B cell (primary cell): Measurements from ENCODE around the gene PPTC7. TPM values are rescaled to one million over a fixed set of nuclear protein-coding genes. Genes with fewer than 3 reads are reported as not detected.
A peak's percentile ranks its signal among the peaks of the same experiment; 100 is the strongest.

ENCODE experiments used
- ATAC-seq: fragments of 200-7000 bp; cut with Tn5 transposase; one replicate; pipeline ENCODE4 v1.10.0; 2021; ENCODE audit warnings: low read depth, mild to moderate bottlenecking, moderate number of reproducible peaks, moderate library complexity
- CTCF ChIA-PET: fragments of 350-600 bp; sonication (Branson Sonifier 250); formaldehyde crosslinking; loops from one replicate; lab custom pipeline; 2021; ENCODE audit warnings: antibody characterized with exemption, inconsistent platforms; lab: Charles Lee
- POLR2A ChIA-PET: fragments of 350-600 bp; sonication (Branson Sonifier 250); formaldehyde crosslinking; loops from one replicate; lab custom pipeline; 2021; ENCODE audit warnings: antibody characterized with exemption; lab: Charles Lee
- DNase-seq: peaks from one replicate; pipeline ENCODE4 v3.0.0; 2013
- H2AFZ ChIP-seq: 2 replicates; pipeline ENCODE4 v1.6.1; 2012; ENCODE audit warnings: mild to moderate bottlenecking, low read depth, low read length; ENCODE audit not compliant: insufficient read depth, poor library complexity, severe bottlenecking
- H3K27ac ChIP-seq, 2 donors: 1 replicate in 1 of 2; 2 replicates in 1 of 2; pipeline ENCODE4 v1.5.1; 2012 to 2013; ENCODE audit warnings: low read length in 2 of 2, mild to moderate bottlenecking in 2 of 2, moderate library complexity in 1 of 2
- H3K27me3 ChIP-seq, 4 experiments: fragments of 200-600 bp in 1 of 4; sonication (generic) in 1 of 4; replicated peaks in 1 of 4; 1 replicate in 2 of 4; 2 replicates in 2 of 4; pipeline versions ENCODE4 v1.6.1 to v1.7.0; 2013 to 2016; ENCODE audit warnings: low read length in 3 of 4, mild to moderate bottlenecking in 2 of 4, mixed read lengths in 1 of 4, moderate library complexity in 1 of 4; ENCODE audit not compliant: insufficient read depth in 4 of 4, control insufficient read depth in 3 of 4; ENCODE audit errors: control extremely low read depth in 1 of 4
- H3K36me3 ChIP-seq, 2 experiments: replicated peaks in 1 of 2; 1 replicate in 1 of 2; 2 replicates in 1 of 2; pipeline versions ENCODE4 v1.6.1 to v1.7.1; 2013; ENCODE audit warnings: low read length in 1 of 2; ENCODE audit not compliant: insufficient read depth in 2 of 2, control insufficient read depth in 1 of 2; ENCODE audit errors: control extremely low read depth in 1 of 2, extremely low read depth in 1 of 2
- H3K4me1 ChIP-seq, 2 donors: fragments of 200-600 bp in 1 of 2; sonication (generic) in 1 of 2; 1 replicate in 1 of 2; 2 replicates in 1 of 2; pipeline versions ENCODE4 v1.5.1 to v1.6.1; 2013 to 2017; ENCODE audit warnings: low read length in 2 of 2; ENCODE audit not compliant: control insufficient read depth in 2 of 2, insufficient read depth in 2 of 2
- H3K4me2 ChIP-seq: replicated peaks from 2 replicates; pipeline ENCODE3; 2012; ENCODE audit warnings: mild to moderate bottlenecking, low read depth, low read length; ENCODE audit not compliant: poor library complexity, severe bottlenecking
- H3K4me3 ChIP-seq, 5 experiments: fragments of 200-600 bp in 1 of 5; sonication (generic) in 1 of 5; 1 replicate in 3 of 5; 2 replicates in 2 of 5; pipeline versions ENCODE4 v1.5.1 to v1.7.0; 2011 to 2016; ENCODE audit warnings: low read length in 4 of 5, mild to moderate bottlenecking in 4 of 5, low read depth in 2 of 5, control low read depth in 1 of 5, moderate library complexity in 1 of 5; ENCODE audit not compliant: insufficient read depth in 1 of 5; ENCODE audit errors: control extremely low read depth in 1 of 5, extremely low read depth in 1 of 5
- H3K79me2 ChIP-seq: fragments of 200-600 bp; sonication (generic); one replicate; pipeline ENCODE4 v1.6.0; 2016; ENCODE audit warnings: low read length; ENCODE audit not compliant: control insufficient read depth, insufficient read depth
- H3K9ac ChIP-seq: fragments of 200-600 bp; sonication (generic); 2 replicates; pipeline ENCODE4 v1.6.1; 2017; ENCODE audit warnings: mild to moderate bottlenecking, low read length, moderate library complexity
- H3K9me3 ChIP-seq, 3 donors: one replicate each; pipeline versions ENCODE4 v1.6.1 to v1.7.1; 2013; ENCODE audit warnings: low read length in 2 of 3; ENCODE audit not compliant: control insufficient read depth in 2 of 3, insufficient read depth in 1 of 3; ENCODE audit errors: control extremely low read depth in 1 of 3
- H4K20me1 ChIP-seq: 2 replicates; pipeline ENCODE4 v1.6.0; 2012; ENCODE audit warnings: mild to moderate bottlenecking, low read length; ENCODE audit not compliant: insufficient read depth, control insufficient read depth, poor library complexity, severe bottlenecking
- H3K27ac Mint-ChIP-seq: one replicate; pipeline ENCODE4 v1.8.0; 2021; ENCODE audit warnings: mixed read lengths
- H3K27me3 Mint-ChIP-seq: one replicate; pipeline ENCODE4 v1.8.0; 2021; ENCODE audit warnings: mixed read lengths
- H3K4me1 Mint-ChIP-seq: one replicate; pipeline ENCODE4 v1.8.0; 2021; ENCODE audit warnings: mixed read lengths
- H3K4me3 Mint-ChIP-seq: one replicate; pipeline ENCODE4 v1.8.0; 2021; ENCODE audit warnings: mixed read lengths
- H3K9me3 Mint-ChIP-seq: one replicate; pipeline ENCODE4 v1.8.0; 2022; ENCODE audit warnings: mixed read lengths; ENCODE audit not compliant: insufficient read depth
- EZH2 ChIP-seq: IDR thresholded peaks from 2 replicates; pipeline ENCODE4 v1.6.1; 2012; ENCODE audit warnings: borderline replicate concordance, low read depth, mild to moderate bottlenecking, moderate library complexity, low read length; ENCODE audit not compliant: insufficient read depth, poor library complexity, severe bottlenecking
- WGBS: methylation state at CpG from one replicate; pipeline ENCODE4 v1.1.5; 2013; ENCODE audit warnings: missing lambda C conversion rate; ENCODE audit not compliant: insufficient coverage; 5-methylcytosine and 5-hydroxymethylcytosine counted together
- intact Hi-C: fragments of 100-400 bp; cut with micrococcal nuclease; formaldehyde crosslinking; loops from one replicate; pipeline ENCODE4 v1.10.0; 2022
- polyA plus RNA-seq: library from polyadenylated mRNA; depleted of rRNA; stranded (reverse); fragments of >200 nt; gene quantifications from 2 replicates; pipeline ENCODE4 v1.2.3, GENCODE V29; 2012
- total RNA-seq, 2 donors: library from RNA; stranded (reverse); fragments of 120-200 nt in 1 of 2; gene quantifications; 1 replicate in 1 of 2; 2 replicates in 1 of 2; pipeline versions ENCODE4 v1.2.3 to v1.2.4, GENCODE V29; 2013 to 2022
- TF ChIP-seq, protein P1 (sequence below): fragments of 200-600 bp; IDR thresholded peaks from one replicate; pipeline ENCODE4 v1.8.0; 2022; ENCODE audit warnings: antibody characterized with exemption, mild to moderate bottlenecking

PPTC7 gene
- total and polyA plus RNA-seq, 2 donors (not counting 1 experiment from before 2014, with no cell fraction given), result 20.7 to 44.9 TPM

DNA sequence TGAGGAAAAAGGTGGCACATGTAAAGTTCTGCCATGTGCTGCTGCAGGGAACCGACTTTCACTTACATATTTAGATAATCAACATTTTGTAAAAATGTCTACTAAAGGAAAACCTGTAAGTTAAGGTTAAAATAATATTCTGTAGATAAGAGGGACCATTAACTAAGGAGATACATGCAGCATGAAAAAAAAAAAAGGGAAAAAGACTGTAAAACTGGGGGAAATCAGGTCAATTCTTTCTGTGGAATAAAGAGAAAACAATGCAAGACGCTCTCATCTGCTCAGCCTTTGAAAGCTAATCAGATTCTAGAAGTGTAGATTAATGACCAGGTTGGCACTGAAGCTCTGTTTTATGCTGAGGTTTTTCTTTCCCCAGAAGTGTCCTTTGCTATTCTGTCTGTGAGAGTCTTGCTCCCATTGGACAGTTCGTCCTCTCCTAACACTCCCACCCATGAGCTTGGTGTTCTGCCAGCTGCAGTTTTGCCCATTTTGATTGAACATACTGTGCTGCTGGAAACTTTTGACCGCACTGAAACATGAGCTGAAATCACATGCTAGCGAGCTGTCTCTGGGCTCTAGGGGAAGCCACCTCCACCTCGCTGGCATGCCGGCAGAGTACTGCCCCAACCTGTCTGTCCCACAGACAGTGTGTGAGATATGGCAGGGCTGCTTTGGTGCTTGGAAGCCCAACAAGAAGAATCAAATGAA is 39.7 kb downstream of the PPTC7 start:
- WGBS, result 91% methylated on average over 4 of the region's 7 CpGs
- ChIA-PET POLR2A (interaction anchor here (0.5 to 0.7 kb wide), 3 partner anchors 72 to 86 kb away, joined by 3 to 7 read pairs (median 3); partner anchors contain the start of gene FAM216A), CTCF (interaction anchor here (0.7 to 9.3 kb wide), 10 partner anchors 9 to 284 kb away, joined by 3 to 71 read pairs (median 4); partner anchors contain the start of gene ARPC3)
- H3K79me2 ChIP-seq, result peaks cover 95% of the 10 kb centered on the region
- no peak overlapping the region for H3K9ac ChIP-seq
- Mint-ChIP-seq H3K4me1 (peaks cover 30% of the 10 kb centered on the region), H3K27me3 (no peaks in the 10 kb centered on the region), H3K4me3 (peak overlapping the region; percentile 44), H3K27ac (peak overlapping the region; percentile 81), H3K9me3 (no peaks in the 10 kb centered on the region)
- intact Hi-C loops, result no loop called here
- DNase-seq, result no peak
- H3K27me3 ChIP-seq, result no peaks in the 10 kb centered on the region
- no peak overlapping the region for H2AFZ ChIP-seq
- ATAC-seq, result peak; percentile 31
- TF ChIP-seq EZH2, result no peak
- TF ChIP-seq, protein P1, sequence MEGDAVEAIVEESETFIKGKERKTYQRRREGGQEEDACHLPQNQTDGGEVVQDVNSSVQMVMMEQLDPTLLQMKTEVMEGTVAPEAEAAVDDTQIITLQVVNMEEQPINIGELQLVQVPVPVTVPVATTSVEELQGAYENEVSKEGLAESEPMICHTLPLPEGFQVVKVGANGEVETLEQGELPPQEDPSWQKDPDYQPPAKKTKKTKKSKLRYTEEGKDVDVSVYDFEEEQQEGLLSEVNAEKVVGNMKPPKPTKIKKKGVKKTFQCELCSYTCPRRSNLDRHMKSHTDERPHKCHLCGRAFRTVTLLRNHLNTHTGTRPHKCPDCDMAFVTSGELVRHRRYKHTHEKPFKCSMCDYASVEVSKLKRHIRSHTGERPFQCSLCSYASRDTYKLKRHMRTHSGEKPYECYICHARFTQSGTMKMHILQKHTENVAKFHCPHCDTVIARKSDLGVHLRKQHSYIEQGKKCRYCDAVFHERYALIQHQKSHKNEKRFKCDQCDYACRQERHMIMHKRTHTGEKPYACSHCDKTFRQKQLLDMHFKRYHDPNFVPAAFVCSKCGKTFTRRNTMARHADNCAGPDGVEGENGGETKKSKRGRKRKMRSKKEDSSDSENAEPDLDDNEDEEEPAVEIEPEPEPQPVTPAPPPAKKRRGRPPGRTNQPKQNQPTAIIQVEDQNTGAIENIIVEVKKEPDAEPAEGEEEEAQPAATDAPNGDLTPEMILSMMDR, result no peak
- H3K4me2 ChIP-seq, result peak overlapping the region; percentile 44
- H3K9me3 ChIP-seq, result no peaks in the 10 kb centered on the region
- H3K27ac ChIP-seq, result peak overlapping the region; percentile 17 to 55
- H3K4me3 ChIP-seq, result no peak overlapping the region
- H3K36me3 ChIP-seq, result peaks cover 7 to 56% of the 10 kb centered on the region in 2 experiments
- H4K20me1 ChIP-seq, result peaks cover 42% of the 10 kb centered on the region
- H3K4me1 ChIP-seq, result peaks cover 0 to 13% of the 10 kb centered on the region in 2 donors

DNA sequence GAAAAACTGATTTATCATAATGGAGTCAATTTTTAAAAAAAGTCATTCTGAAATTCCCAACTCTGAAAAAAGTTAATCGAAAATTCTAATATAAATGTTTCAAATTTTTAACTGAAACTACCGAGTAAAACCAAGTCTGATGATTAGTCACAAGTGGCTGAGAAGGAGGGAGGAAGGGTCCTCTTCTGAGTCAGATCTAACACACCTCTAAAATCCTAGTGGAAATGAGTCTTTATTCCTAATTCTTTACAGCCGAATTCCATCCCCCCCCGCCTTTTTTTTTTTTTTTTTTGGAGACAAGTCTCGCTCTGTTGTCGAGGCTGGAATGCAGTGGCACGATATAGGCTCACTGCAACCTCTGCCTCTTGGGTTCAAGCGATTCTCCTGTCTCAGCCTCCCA is 43.1 kb downstream of the PPTC7 start:
- H3K27me3 ChIP-seq, result no peaks in the 10 kb centered on the region
- no peak overlapping the region for H3K4me2 ChIP-seq
- H3K79me2 ChIP-seq, result peaks cover 77% of the 10 kb centered on the region
- intact Hi-C loops, result no loop called here
- Mint-ChIP-seq H3K9me3 (no peaks in the 10 kb centered on the region), H3K27ac (no peak overlapping the region), H3K4me3 (no peak overlapping the region), H3K4me1 (peaks cover 20% of the 10 kb centered on the region), H3K27me3 (no peaks in the 10 kb centered on the region)
- DNase-seq (no peak), ATAC-seq (no peak)
- POLR2A ChIA-PET, result no interaction called here
- whole genome bisulfite sequencing, result 100% methylated on average over 2 of the region's 8 CpGs
- no peak overlapping the region for H2AFZ ChIP-seq
- H4K20me1 ChIP-seq, result peaks cover 24% of the 10 kb centered on the region
- CTCF ChIA-PET, result interaction anchor here (0.7 to 9.3 kb wide), 3 partner anchors 14 to 61 kb away, joined by 3 to 71 read pairs (median 8); no protein-coding TSS in a partner anchor
- no peak overlapping the region for H3K4me3 ChIP-seq
- H3K36me3 ChIP-seq, result peaks cover 6 to 64% of the 10 kb centered on the region in 2 experiments
- no peak overlapping the region for H3K27ac ChIP-seq
- peaks cover 0 to 13% of the 10 kb centered on the region in 2 donors for H3K4me1 ChIP-seq
- no peak overlapping the region for H3K9ac ChIP-seq
- no peaks in the 10 kb centered on the region for H3K9me3 ChIP-seq
- TF ChIP-seq EZH2, result no peak
- TF ChIP-seq, protein P1, result no peak
